Measurements from ENCODE around the gene OGFRL1.

OGFRL1 gene

DNA sequence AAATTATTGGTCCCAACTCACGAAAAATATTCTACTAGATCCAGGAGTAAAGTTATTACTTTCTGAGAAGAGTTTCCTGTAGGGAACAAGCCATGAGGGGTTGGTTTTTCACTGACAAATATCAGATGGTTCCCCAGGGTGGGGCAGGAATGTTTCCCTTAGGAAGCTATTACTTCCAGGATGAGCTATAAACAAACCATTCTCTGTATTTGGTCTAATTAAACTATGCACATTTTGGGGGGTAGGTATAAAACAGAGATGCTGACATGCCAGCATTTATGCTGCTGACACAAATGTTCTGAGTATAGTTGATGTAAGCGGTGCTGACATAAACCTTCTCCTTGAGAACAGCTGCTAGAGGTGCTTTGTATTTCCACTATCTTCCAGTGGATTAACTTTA lies 54.2 kb downstream of the OGFRL1 start:
- Histone ChIP-seq H3K4me3 (ENCODE audit: low read depth in 1 of 2, low read length in 1 of 2) (no peak overlapping the region), H3K4me1 (ENCODE audit: control insufficient read depth in 1 of 2, insufficient read depth in 1 of 2, low read depth in 1 of 2, low read length in 1 of 2) (no peaks in the 10 kb centered on the region), H3K27ac (no peak overlapping the region), H3K36me3 (no peaks in the 10 kb centered on the region), H3K27me3 (no peaks in the 10 kb centered on the region), H3K9me3 (no peaks in the 10 kb centered on the region)
- TF ChIP-seq, protein P1, sequence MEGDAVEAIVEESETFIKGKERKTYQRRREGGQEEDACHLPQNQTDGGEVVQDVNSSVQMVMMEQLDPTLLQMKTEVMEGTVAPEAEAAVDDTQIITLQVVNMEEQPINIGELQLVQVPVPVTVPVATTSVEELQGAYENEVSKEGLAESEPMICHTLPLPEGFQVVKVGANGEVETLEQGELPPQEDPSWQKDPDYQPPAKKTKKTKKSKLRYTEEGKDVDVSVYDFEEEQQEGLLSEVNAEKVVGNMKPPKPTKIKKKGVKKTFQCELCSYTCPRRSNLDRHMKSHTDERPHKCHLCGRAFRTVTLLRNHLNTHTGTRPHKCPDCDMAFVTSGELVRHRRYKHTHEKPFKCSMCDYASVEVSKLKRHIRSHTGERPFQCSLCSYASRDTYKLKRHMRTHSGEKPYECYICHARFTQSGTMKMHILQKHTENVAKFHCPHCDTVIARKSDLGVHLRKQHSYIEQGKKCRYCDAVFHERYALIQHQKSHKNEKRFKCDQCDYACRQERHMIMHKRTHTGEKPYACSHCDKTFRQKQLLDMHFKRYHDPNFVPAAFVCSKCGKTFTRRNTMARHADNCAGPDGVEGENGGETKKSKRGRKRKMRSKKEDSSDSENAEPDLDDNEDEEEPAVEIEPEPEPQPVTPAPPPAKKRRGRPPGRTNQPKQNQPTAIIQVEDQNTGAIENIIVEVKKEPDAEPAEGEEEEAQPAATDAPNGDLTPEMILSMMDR (IDR thresholded peaks at IDR 0.05) = no peak

DNA sequence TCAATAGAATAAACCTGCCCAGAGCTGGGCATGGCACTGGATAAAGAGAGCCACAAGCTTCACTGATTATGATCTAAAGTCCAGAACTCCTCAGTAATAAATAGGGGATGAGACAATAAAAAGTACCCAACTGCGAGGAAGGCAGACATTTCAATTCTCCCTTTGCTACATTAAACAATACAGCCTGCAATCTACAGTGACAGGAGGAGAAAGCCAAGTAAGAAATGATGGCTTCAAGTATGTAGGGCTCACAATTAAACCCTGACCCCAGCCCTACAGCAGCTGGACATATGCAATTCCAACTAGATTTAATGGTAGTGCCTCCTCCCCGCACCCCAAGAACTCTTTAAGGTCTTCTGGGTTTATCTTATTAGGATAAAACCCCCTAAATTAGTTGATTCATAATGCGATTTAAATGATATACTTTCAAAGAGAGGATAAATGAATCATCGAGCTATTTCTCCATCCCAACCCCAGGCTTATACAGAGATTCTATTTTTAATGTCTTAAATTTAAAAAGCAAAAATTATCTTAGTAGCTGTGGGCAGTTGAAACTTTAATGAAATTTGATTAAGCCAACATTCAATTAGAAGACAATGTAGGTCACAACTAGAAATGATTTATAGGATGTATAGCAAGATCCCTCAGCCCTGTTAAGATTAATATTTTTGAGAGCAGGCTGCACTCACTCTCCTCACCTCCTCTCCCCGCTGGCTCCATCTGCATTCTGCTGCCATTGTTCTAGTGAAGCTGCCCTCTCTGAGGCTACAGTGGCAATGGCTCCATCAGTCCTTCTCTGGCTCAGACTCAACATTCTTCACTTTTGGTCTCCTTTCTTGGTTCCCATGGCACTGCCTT lies 57.1 kb downstream of the OGFRL1 start:
- H3K4me3 ChIP-seq (ENCODE audit: low read depth in 1 of 2, low read length in 1 of 2) = no peak overlapping the region
- H3K27me3 ChIP-seq = no peaks in the 10 kb centered on the region
- no peaks in the 10 kb centered on the region for H3K9me3 ChIP-seq
- no peaks in the 10 kb centered on the region for H3K4me1 ChIP-seq (ENCODE audit: control insufficient read depth in 1 of 2, insufficient read depth in 1 of 2, low read depth in 1 of 2, low read length in 1 of 2)
- no peak overlapping the region for H3K27ac ChIP-seq
- H3K36me3 ChIP-seq = no peaks in the 10 kb centered on the region
- TF ChIP-seq, protein P1 (IDR thresholded peaks at IDR 0.05) = no peak

DNA sequence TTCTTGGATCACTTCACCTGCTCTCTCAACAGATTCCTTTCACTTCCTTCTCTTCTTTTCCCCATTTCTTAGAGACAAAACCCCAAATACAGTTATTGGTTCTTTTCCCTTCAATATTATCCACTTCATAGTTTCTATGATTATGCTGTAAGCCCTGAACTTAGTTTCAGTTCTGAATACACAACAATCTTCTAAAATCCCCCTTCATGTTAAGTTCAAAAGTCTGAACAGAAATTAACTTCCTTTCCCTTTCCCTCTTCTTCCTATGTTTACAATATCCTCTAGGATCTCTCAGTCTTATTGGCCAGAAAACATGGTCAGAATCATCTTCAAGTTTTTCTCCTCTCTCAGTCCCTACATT lies 57.7 kb downstream of the OGFRL1 start:
- no peaks in the 10 kb centered on the region for H3K27me3 ChIP-seq
- TF ChIP-seq, protein P1 (IDR thresholded peaks at IDR 0.05) = no peak
- H3K4me1 ChIP-seq (ENCODE audit: control insufficient read depth in 1 of 2, insufficient read depth in 1 of 2, low read depth in 1 of 2, low read length in 1 of 2) = no peaks in the 10 kb centered on the region
- H3K36me3 ChIP-seq = no peaks in the 10 kb centered on the region
- no peak overlapping the region for H3K4me3 ChIP-seq (ENCODE audit: low read depth in 1 of 2, low read length in 1 of 2)
- no peak overlapping the region for H3K27ac ChIP-seq
- no peaks in the 10 kb centered on the region for H3K9me3 ChIP-seq

DNA sequence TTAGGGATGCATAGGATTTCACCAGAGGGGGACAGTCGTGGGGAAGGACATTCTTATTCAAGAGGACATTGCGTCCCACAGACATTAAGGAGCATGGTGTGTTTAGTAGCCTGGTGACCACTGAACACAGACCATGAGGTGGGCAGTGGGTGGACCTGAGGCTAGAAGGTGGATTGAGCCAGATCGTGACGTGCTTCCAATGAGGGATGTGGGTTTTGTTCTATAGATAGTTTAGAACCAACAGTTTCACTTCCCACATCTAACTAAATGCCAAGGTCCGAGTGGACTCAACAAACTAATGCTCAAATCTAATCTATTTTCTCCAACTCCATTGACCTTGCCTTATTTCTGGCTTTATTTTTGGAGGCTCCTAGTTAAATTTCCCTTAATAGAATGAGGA lies 58.5 kb downstream of the OGFRL1 start:
- no peaks in the 10 kb centered on the region for H3K36me3 ChIP-seq
- H3K4me1 ChIP-seq (ENCODE audit: control insufficient read depth in 1 of 2, insufficient read depth in 1 of 2, low read depth in 1 of 2, low read length in 1 of 2) = no peaks in the 10 kb centered on the region
- H3K27ac ChIP-seq = no peak overlapping the region
- H3K4me3 ChIP-seq (ENCODE audit: low read depth in 1 of 2, low read length in 1 of 2) = no peak overlapping the region
- H3K27me3 ChIP-seq = no peaks in the 10 kb centered on the region
- TF ChIP-seq, protein P1 (IDR thresholded peaks at IDR 0.05) = no peak
- no peaks in the 10 kb centered on the region for H3K9me3 ChIP-seq

DNA sequence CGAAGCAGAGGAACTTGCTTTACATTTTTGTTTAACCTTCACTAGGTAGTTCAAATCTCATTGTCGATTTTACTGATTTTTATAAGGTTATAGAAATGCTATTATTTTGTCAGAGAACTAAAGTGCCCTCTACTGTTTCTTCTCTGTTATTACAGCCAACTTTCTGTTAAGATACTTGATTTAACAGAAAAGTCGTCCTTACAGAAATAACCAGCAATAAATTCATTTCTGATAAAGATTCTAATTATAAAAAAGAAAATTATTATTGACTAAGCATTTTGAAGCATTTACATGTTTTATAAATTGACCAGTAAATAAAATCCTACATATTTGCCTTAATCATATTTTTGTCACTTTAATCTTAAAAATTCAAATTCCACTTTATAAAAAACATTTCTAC lies 60.8 kb downstream of the OGFRL1 start:
- H3K9me3 ChIP-seq = no peaks in the 10 kb centered on the region
- H3K27me3 ChIP-seq = no peaks in the 10 kb centered on the region
- TF ChIP-seq, protein P1 (IDR thresholded peaks at IDR 0.05) = peak; percentile 82
- H3K4me3 ChIP-seq (ENCODE audit: low read depth in 1 of 2, low read length in 1 of 2) = no peak overlapping the region
- no peak overlapping the region for H3K27ac ChIP-seq
- H3K4me1 ChIP-seq (ENCODE audit: control insufficient read depth in 1 of 2, insufficient read depth in 1 of 2, low read depth in 1 of 2, low read length in 1 of 2) = no peaks in the 10 kb centered on the region
- H3K36me3 ChIP-seq = no peaks in the 10 kb centered on the region
